Head of caudate nucleus (tissue), 42 donors: ENCODE data around the gene RSPH4A.
"Not testable (repeated sequence)": the region's sequence is repeated elsewhere in the genome, so short reads cannot be mapped to it uniquely, and the experiment has no call there.

Experiments
- DNase-seq, 42 donors: peaks; one replicate each; pipeline versions ENCODE4 v3.0.0 to v3.0.0-alpha.2; 2020 to 2021; ENCODE audit warnings: mixed read lengths in 7 of 42
- intact Hi-C: fragments of 100-400 bp; cut with DNase I; formaldehyde crosslinking; loops from one replicate; pipeline ENCODE4 v1.15.0; 2022

The RSPH4A gene

DNA sequence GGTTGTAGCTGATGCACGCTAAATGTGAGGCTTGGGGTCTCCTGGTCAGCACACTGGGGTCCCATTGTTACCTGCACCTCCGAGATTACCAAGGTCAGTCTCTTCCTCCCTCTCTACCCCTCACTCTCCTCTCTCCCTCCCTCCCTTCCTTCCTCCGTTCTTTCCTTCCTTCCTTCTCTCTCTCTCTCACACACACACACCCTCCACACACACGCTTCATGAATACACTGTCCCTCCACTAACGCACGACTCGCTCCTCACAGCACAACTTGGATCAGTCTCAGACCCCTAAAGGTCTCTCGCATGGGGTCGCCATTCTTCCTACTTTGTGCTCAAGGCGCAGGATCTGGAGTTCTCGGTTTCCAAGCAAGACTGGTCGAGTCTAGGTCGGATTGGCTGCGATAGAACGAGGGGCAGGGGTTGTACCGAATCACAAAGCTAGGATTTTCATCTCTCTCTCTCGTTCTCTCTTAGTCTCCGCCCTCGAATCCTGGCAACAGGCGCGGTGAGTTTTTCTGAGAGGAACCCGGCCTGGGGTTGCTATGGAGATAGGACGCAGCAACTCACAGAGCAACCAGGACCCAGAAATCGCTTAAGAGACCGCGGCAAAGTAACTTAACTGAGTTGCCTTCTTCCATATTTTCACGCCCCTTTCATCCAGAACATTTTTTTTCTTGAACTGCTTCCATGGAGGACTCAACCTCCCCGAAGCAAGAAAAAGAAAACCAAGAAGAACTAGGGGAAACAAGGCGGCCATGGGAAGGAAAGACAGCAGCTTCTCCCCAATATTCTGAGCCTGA, at the start of gene RSPH4A:
Gene RSPH4A (plus strand): TSS at position 543 of the 800 bp plus-strand sequence. CDS start 145 bp downstream, at position 688.
- intact Hi-C loops, result no loop called here
- peak; percentile 66 to 97 (median 88) for DNase-seq

DNA sequence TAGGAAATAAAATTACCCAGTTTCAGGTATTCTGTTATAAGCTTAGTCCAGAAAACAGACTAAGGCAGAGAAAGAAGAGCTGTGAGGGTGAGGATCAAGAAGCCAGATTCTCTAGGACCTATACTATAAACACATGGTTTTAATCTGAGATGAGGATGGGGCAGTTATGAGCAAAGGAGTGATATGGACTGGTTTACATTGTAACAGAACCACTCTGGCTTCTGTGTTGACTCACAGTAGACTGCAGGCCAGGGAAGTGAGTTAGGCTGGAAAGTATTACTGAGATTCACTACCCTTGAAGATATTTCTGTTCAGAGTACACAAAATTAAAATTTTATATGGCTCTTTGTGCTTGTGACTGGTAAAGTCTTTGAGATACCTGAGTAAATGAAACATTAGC, 48.2 kb upstream of the RSPH4A start:
- DNase-seq, result no peak
- intact Hi-C loops, result no loop called here

- intact Hi-C loops, result no loop called here
- DNase-seq, result no peak
Observed at GRCh38 chr6:116568821-116569755, 47.2 kb upstream of the RSPH4A start.

- peak; percentile 95 to 100 (median 99) for DNase-seq
- intact Hi-C loops, result no loop called here
Observed at GRCh38 chr6:116570856-116571682, 45.2 kb upstream of the RSPH4A start, which contains the start of gene RWDD1. RWDD1 (plus strand) TSS chr6:116571504; CDS start chr6:116571583, 79 bp downstream.

DNA sequence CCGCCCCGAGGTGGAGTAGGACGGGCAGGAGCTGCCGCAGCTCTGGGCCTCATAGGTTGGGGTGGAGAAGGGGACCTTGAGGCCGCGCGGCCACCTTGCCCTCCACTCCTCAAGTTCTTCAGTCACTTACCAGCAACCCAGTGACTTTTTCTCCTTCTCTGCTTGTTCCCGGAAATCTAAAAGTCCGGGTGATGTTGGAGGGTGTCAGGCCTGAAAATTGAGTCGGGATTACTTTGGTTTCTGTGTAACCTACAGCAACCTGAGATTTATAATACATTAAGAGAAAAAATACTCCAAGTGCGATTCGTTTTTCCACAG, 44.6 kb upstream of the RSPH4A start:
- intact Hi-C loops, result no loop called here
- no peak for DNase-seq

GRCh38 chr6:116572162-116572561, 44.1 kb upstream of the RSPH4A start:
- intact Hi-C loops, result no loop called here
- DNase-seq, result peak in 5 of 42 donors; percentile 6 to 43 (median 8)

DNA sequence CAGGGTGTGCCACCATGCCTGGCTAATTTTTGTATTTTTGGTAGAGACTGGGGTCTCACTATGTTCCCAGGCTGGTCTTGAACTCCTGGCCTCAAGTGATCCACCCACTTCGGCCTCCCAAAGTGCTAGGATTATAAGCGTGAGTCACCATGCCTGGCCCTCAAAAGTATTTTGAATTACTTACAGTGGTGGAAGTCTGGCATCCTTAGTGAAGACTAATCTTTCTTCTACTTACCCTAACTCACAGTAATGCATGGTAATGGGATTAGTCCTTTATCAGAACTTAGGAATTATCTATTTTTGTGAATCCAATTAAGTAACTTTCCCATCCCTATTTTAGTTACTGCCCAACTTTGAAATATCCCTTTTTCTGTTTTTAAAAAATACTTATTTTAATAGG, 41.1 kb upstream of the RSPH4A start:
- intact Hi-C loops, result no loop called here
- no peak for DNase-seq

DNA sequence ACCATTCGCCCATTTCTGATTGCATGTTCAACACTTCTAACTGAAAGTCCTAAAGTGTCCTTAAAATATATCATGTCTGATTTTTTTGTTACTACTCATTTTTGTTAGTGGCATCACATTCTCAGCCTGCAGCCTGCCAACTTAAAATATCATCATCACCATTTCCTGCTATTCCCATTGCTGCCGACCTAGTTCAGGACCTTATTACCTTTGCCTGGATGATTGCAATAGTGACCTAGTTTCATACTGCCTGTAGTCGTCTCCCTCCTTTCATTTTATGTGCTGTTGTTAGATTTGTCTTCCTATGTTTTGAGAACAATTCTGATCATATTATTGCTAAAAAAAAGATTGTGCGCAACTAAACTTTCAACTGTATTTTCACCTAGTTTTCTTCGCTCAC, 38.8 kb upstream of the RSPH4A start:
- intact Hi-C loops, result no loop called here
- DNase-seq, result no peak

GRCh38 chr6:116578335-116578734, 37.9 kb upstream of the RSPH4A start:
- DNase-seq, result no peak
- intact Hi-C loops, result no loop called here

DNA sequence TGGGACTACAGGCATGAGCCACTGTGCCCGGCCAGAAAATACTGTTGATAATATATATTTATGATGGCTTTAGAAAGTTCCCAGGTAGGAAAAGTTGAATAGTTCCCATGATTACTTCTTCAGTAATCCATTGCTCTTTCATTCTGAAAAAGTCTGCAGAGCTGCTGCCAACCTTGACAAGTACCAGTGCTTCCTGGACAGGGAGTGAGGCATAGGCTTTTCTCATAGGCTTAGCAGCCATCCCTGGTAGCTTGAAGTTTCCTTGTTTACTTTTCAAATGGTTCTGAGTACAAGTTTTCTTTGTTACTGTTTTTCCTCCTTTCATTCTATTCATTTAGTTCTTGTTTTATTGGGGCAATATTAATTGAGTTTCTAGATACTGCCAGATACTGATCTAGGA, 37.1 kb upstream of the RSPH4A start:
- DNase-seq, result no peak
- intact Hi-C loops, result no loop called here

GRCh38 chr6:116580198-116580597, 36.1 kb upstream of the RSPH4A start:
- intact Hi-C loops, result no loop called here
- DNase-seq, result no peak

GRCh38 chr6:116586276-116586675, 30.0 kb upstream of the RSPH4A start:
- DNase-seq, result no peak
- intact Hi-C loops, result no loop called here

GRCh38 chr6:116586738-116587137, 29.5 kb upstream of the RSPH4A start:
- DNase-seq, result no peak
- intact Hi-C loops, result no loop called here

- intact Hi-C loops, result no loop called here
- no peak for DNase-seq
Observed at GRCh38 chr6:116595247-116595646, 21.0 kb upstream of the RSPH4A start.

DNA sequence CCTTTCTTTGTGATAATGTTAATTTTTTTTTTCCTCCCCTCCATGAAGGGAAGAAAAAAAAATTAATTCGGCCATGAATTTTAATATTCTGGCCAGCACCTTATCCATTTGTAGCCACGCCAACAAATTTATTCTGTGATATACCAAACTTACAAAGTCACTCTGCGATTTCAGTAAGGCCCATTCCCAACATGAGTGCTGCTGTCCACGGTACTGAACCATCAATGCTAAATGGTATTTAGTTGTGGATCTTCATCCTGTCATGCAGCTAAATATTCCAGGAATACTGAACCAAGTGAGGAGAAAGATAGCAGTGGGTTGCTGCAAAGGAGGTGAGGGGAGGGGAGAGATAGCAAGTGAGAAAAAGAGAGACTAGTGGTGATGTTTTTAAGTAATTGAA, 19.5 kb upstream of the RSPH4A start:
- DNase-seq, result no peak

GRCh38 chr6:116603916-116604315, 12.4 kb upstream of the RSPH4A start:
- DNase-seq, intact Hi-C loops: not testable (repeated sequence)

More for the DNA sequence above, 19.5 kb upstream of the RSPH4A start:
- intact Hi-C loops, result no loop called here

- intact Hi-C loops, DNase-seq: not testable (repeated sequence)
Observed at GRCh38 chr6:116604868-116605267, 11.4 kb upstream of the RSPH4A start.

DNA sequence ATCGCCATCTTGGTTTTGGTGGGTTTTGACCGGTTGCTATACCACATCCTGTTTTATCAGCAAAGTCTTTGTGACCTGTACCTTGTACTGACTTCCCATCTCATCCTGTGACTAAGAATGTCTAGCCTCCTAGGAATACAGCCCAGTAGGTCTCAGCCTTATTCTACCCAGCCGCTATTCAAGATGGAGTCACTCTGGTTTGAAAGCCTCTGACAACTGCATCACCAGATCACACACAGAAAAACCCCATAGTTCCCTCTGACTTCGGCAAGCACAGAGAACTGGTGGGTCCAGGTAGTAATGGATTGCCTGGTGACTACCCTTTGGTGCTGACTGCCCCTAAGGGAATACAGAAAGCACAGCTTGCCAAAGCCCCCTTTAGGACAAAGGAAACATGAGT, 10.3 kb upstream of the RSPH4A start:
- intact Hi-C loops, result no loop called here

GRCh38 chr6:116611056-116611455, 5.2 kb upstream of the RSPH4A start:
- no peak for DNase-seq
- intact Hi-C loops, result no loop called here

More for the DNA sequence above, 10.3 kb upstream of the RSPH4A start:
- no peak for DNase-seq
